T-helper 22 cell (primary cell): ENCODE measurements around the gene LYPD5.
"Not testable (repeated sequence)": the region's sequence is repeated elsewhere in the genome, so short reads cannot be mapped to it uniquely, and the experiment has no call there.

Experiments used
- DNase-seq: peaks from one replicate; pipeline ENCODE4 v3.0.0-alpha.2; 2020; ENCODE audit warnings: low read depth

Gene LYPD5

GRCh38 chr19:43778651-43779050 is 23.6 kb downstream of the LYPD5 start:
- DNase-seq, result no peak

GRCh38 chr19:43777163-43777695 is 25.0 kb downstream of the LYPD5 start:
- peak; percentile 51 for DNase-seq

GRCh38 chr19:43776286-43776685 is 26.0 kb downstream of the LYPD5 start:
- DNase-seq, result no peak

- no peak for DNase-seq
These were observed 26.9 kb downstream of the LYPD5 start for GRCh38 chr19:43775299-43775890.

GRCh38 chr19:43774940-43775258 is 27.3 kb downstream of the LYPD5 start:
- DNase-seq, result not testable (repeated sequence)

- no peak for DNase-seq
These were observed 27.9 kb downstream of the LYPD5 start for GRCh38 chr19:43774103-43774939.

GRCh38 chr19:43773725-43774102 is 28.5 kb downstream of the LYPD5 start:
- no peak for DNase-seq

- DNase-seq, result no peak
These were observed 33.0 kb downstream of the LYPD5 start for GRCh38 chr19:43769256-43769655.

GRCh38 chr19:43768273-43769050 is 33.8 kb downstream of the LYPD5 start:
- DNase-seq, result no peak

GRCh38 chr19:43767818-43768217 is 34.4 kb downstream of the LYPD5 start:
- no peak for DNase-seq

- no peak for DNase-seq
These were observed 34.9 kb downstream of the LYPD5 start for GRCh38 chr19:43767316-43767715.

GRCh38 chr19:43766755-43767043 is 35.5 kb downstream of the LYPD5 start:
- DNase-seq, result no peak

- DNase-seq, result peak; percentile 72
These were observed 37.0 kb downstream of the LYPD5 start for GRCh38 chr19:43765109-43765876.

GRCh38 chr19:43764684-43765083 is 37.6 kb downstream of the LYPD5 start:
- not testable (repeated sequence) for DNase-seq

GRCh38 chr19:43763473-43763939 is 38.7 kb downstream of the LYPD5 start:
- no peak for DNase-seq

- DNase-seq, result no peak
These were observed 39.4 kb downstream of the LYPD5 start for GRCh38 chr19:43762814-43763213.

- DNase-seq, result no peak
These were observed 41.3 kb downstream of the LYPD5 start for GRCh38 chr19:43760941-43761340.

GRCh38 chr19:43759515-43759914 is 42.7 kb downstream of the LYPD5 start:
- DNase-seq, result no peak

- DNase-seq, result peak; percentile 63
These were observed 46.9 kb downstream of the LYPD5 start for GRCh38 chr19:43755256-43755801.

GRCh38 chr19:43754503-43755255 is 47.6 kb downstream of the LYPD5 start, which contains the start of gene SMG9:
TSS of gene SMG9 (minus strand) at chr19:43754962. CDS start at chr19:43750741, 4,221 bp downstream.
- DNase-seq, result peak; percentile 97

GRCh38 chr19:43754253-43754502 is 48.1 kb downstream of the LYPD5 start:
- peak; percentile 2 for DNase-seq
